Kidney epithelial cell (primary cell): ENCODE results near the gene PAEP. TPM values are rescaled to one million over a fixed set of nuclear protein-coding genes. Genes with fewer than 3 reads are reported as not detected.

Experiments
- DNase-seq: peaks from one replicate; pipeline ENCODE4 v3.0.0-alpha.2; 2010; ENCODE audit warnings: low read depth
- H3K27me3 ChIP-seq: 2 replicates; pipeline ENCODE4 v1.6.0; 2011; ENCODE audit warnings: low read length; ENCODE audit not compliant: control insufficient read depth, insufficient read depth
- H3K36me3 ChIP-seq: 2 replicates; pipeline ENCODE4 v1.5.1; 2011; ENCODE audit warnings: low read length; ENCODE audit not compliant: control insufficient read depth, insufficient read depth
- H3K4me3 ChIP-seq: 2 replicates; pipeline ENCODE4 v1.5.1; 2011; ENCODE audit warnings: low read depth, mild to moderate bottlenecking, control low read depth, low read length
- total RNA-seq: library from RNA; depleted of rRNA; stranded (reverse); fragments of >200 nt; gene quantifications from 2 replicates; pipeline ENCODE4 v1.2.3, GENCODE V29; 2015
- TF ChIP-seq, protein P1 (sequence below): IDR thresholded peaks from 2 replicates; pipeline ENCODE4 v1.5.1; 2011; ENCODE audit warnings: mild to moderate bottlenecking, moderate library complexity, low read length, control low read depth, inconsistent platforms; ENCODE audit not compliant: insufficient read depth, poor library complexity, severe bottlenecking

PAEP gene
- total RNA-seq, 1 donor from 2014 or later, result not detected

DNA sequence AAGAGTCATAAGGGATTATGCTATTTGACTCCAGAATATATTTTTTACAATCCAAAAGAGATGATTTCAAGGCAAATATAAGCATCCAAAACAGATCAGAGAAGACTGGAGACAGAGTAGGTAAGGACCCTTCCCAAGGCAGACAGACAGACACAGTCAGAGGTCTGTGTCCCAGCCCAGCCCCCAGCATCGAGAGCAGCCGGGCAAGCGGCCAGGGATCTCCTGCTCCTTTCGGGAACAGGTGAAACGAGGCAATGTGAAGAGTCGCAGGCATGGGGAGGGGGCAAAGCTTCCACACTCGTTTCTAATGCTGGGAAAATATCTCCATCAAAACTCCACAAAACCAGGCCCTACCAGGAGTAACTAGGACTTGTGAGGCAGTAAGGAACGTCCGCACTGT, 5.8 kb downstream of the PAEP start:
- Histone ChIP-seq H3K27me3 (no peaks in the 10 kb centered on the region), H3K4me3 (no peak overlapping the region), H3K36me3 (no peaks in the 10 kb centered on the region)
- DNase-seq, result no peak
- TF ChIP-seq, protein P1, sequence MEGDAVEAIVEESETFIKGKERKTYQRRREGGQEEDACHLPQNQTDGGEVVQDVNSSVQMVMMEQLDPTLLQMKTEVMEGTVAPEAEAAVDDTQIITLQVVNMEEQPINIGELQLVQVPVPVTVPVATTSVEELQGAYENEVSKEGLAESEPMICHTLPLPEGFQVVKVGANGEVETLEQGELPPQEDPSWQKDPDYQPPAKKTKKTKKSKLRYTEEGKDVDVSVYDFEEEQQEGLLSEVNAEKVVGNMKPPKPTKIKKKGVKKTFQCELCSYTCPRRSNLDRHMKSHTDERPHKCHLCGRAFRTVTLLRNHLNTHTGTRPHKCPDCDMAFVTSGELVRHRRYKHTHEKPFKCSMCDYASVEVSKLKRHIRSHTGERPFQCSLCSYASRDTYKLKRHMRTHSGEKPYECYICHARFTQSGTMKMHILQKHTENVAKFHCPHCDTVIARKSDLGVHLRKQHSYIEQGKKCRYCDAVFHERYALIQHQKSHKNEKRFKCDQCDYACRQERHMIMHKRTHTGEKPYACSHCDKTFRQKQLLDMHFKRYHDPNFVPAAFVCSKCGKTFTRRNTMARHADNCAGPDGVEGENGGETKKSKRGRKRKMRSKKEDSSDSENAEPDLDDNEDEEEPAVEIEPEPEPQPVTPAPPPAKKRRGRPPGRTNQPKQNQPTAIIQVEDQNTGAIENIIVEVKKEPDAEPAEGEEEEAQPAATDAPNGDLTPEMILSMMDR, result no peak

DNA sequence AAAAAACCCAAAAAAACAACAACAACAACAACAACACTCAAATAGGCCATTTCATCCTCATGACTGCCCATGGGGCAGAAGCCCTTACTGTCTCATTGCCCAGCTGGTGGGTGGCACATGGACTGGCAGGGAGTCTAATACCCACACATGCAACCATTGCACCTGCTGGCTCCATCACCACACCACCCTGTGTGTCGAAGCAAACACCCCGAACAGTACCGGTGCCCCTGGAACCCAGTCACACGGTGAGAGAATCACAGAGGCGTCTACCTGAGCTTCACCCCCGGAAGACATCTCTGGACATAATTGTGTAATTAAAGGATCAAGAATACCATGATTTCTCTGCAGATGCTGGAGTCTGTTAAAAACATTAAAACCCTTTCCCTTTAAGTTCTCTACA, 6.5 kb downstream of the PAEP start:
- DNase-seq, result no peak
- no peaks in the 10 kb centered on the region for H3K27me3 ChIP-seq
- TF ChIP-seq, protein P1, result no peak
- H3K36me3 ChIP-seq, result no peaks in the 10 kb centered on the region
- H3K4me3 ChIP-seq, result no peak overlapping the region

DNA sequence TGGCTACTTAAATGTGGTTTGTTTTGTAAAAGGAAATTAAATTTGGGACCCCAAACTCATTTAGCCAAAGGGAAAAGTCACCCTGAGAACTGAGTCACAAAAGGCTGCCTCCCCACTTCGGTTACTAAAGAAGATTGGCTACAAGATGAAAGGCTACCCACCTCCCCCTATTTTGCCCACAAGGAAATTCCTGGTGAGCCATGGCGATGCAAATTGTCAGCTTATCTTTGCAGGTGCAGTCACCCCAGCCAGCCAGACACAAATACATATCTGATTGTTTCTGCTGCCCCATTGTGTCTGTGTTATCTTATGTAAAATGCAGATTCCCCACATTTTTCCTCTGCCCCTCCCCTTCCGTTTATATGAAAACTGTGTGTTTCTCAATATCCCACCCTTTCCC, 8.9 kb downstream of the PAEP start:
- DNase-seq, result no peak
- Histone ChIP-seq H3K27me3 (no peaks in the 10 kb centered on the region), H3K36me3 (no peaks in the 10 kb centered on the region), H3K4me3 (no peak overlapping the region)
- TF ChIP-seq, protein P1, result no peak

DNA sequence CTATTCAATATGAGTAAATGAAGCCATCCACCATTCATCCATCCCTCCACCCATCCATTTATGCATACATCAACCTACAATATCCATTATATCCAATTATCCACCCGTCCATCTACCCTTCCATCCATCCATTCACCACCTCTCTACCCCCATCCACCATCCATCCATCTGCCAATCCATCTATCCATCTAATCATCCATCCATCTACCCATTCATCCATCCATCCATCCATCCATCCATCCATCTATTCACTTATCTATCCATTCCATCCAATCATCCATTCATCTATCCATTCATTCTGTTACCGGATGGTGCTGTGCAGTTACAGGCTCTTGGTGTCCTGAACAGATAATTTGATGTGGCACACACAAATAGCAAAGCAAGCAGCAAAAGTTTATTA, 10.7 kb downstream of the PAEP start:
- DNase-seq, result no peak
- TF ChIP-seq, protein P1, result no peak
- Histone ChIP-seq H3K27me3 (no peaks in the 10 kb centered on the region), H3K36me3 (no peaks in the 10 kb centered on the region), H3K4me3 (no peak overlapping the region)

DNA sequence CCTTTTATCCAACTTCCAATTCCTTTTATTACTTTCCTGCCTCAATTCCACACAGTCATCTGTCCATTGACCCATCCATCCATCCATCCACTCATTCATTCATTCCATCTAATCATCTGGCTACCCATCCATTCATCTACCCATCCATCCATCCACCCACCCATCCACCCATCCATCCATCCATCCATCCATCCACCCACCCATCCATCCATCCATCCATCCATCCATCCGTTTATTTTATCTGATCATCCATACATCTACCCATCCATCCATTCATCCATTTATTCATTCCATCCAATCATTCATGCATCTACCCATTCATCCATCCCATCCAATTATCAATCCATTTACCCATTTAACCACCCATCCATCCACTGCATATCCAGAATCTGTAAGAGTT, 11.6 kb downstream of the PAEP start:
- Histone ChIP-seq H3K27me3 (no peaks in the 10 kb centered on the region), H3K36me3 (no peaks in the 10 kb centered on the region), H3K4me3 (no peak overlapping the region)
- TF ChIP-seq, protein P1, result no peak
- no peak for DNase-seq

DNA sequence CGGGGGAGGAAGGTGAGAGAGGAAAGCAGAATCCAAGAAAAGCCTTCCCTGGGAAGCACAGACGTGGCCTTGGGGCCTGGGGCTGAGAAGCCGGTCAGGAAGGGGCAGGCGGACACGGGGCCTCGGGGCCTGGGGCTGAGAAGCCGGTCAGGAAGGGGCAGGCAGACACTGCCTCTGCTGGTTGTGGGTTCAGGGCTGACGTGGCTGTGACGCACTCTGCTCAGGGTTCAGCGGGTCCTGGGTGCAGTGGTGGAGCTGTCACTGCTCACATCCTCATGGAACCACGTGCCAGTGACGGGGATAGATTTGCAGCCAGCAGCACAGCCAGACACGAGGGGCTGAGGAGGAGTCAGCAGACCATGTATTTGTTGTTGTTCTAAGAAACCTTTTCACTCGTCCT, 12.8 kb downstream of the PAEP start:
- Histone ChIP-seq H3K4me3 (no peak overlapping the region), H3K27me3 (no peaks in the 10 kb centered on the region), H3K36me3 (no peaks in the 10 kb centered on the region)
- DNase-seq, result no peak
- TF ChIP-seq, protein P1, result no peak
